Right lobe of liver (tissue), 6 donors: Measurements from ENCODE around the gene CLEC18C. TPM values are rescaled to one million over a fixed set of nuclear protein-coding genes. Genes with fewer than 3 reads are reported as not detected.

ENCODE experiments used
- ATAC-seq, 4 donors: fragments of 200-7000 bp; cut with Tn5 transposase; one replicate each; pipeline ENCODE4 v1.9.1; 2020; ENCODE audit warnings: mild to moderate bottlenecking in 4 of 4, moderate library complexity in 4 of 4
- DNase-seq, 3 donors: peaks; one replicate each; pipeline ENCODE4 v3.0.0-alpha.2; 2020
- H3K27ac ChIP-seq, 3 donors: fragments of 200-600 bp; one replicate each; pipeline ENCODE4 v1.8.0; 2022
- H3K27me3 ChIP-seq, 2 donors: fragments of 200-600 bp; one replicate each; pipeline ENCODE4 v1.8.0; 2022
- H3K36me3 ChIP-seq, 4 donors: fragments of 200-600 bp; sonication (generic) in 1 of 4; one replicate each; pipeline versions ENCODE4 v1.5.1 to v1.8.0; 2017 to 2022; ENCODE audit warnings: control low read depth in 1 of 4
- H3K4me1 ChIP-seq, 4 donors: fragments of 200-600 bp; sonication (generic) in 1 of 4; one replicate each; pipeline versions ENCODE4 v1.5.1 to v1.8.0; 2017 to 2022; ENCODE audit warnings: control low read depth in 1 of 4
- H3K4me3 ChIP-seq, 3 donors: fragments of 200-600 bp; one replicate each; pipeline ENCODE4 v1.8.0; 2022
- H3K9me3 ChIP-seq, 4 donors: fragments of 200-600 bp; sonication (generic) in 1 of 4; one replicate each; pipeline versions ENCODE4 v1.5.1 to v1.8.0; 2017 to 2022; ENCODE audit warnings: control low read depth in 1 of 4
- POLR2A ChIP-seq: fragments of 450-650 bp; IDR thresholded peaks from one replicate; pipeline ENCODE4 v1.6.1; 2017; ENCODE audit warnings: antibody characterized with exemption, mild to moderate bottlenecking
- WGBS: methylation state at CpG from one replicate; pipeline ENCODE4 v1.1.6; 2018; ENCODE audit warnings: low coverage, low lambda C conversion rate; ENCODE audit not compliant: insufficient coverage; ENCODE audit errors: missing lambda C conversion rate; 5-methylcytosine and 5-hydroxymethylcytosine counted together
- intact Hi-C, 2 donors: fragments of 100-400 bp; cut with DNase I; formaldehyde crosslinking; loops; one replicate each; pipeline versions ENCODE4 v1.11.2 to v1.14.1; 2022
- total RNA-seq, 6 experiments: library from RNA; depleted of rRNA in 2 of 6; stranded (reverse); fragments of >200 nt in 2 of 6; fragmentation: NEBNext Ultra II Directional in 3 of 6; extraction: Animal tissue kit (Norgen Biotek cat#: 25700) in 3 of 6; gene quantifications; one replicate each; pipeline versions ENCODE4 v1.1.0 to v1.2.4, GENCODE V29; 2016 to 2023
- TF ChIP-seq, protein P1 (sequence below), 4 donors: fragments of 200-600 bp in 3 of 4; fragments of 450-650 bp in 1 of 4; IDR thresholded peaks; one replicate each; pipeline versions ENCODE4 v1.5.1 to v1.8.0; 2016 to 2022; ENCODE audit warnings: antibody characterized with exemption in 4 of 4, mild to moderate bottlenecking in 2 of 4
- donor health status: DM: no; HTN: yes; CAD: no.
- donor health status: DM: no; HTN: no; CAD: no.
- donor health status: DM: no; HTN: no; CAD: no.
- donor health status: DM: no; HTN: yes; CAD: no.
- donor health status: DM: no; HTN: yes; CAD: no.

CLEC18C gene
- total RNA-seq, 6 experiments from 2014 or later: 0.10 to 0.56 (median 0.47) TPM; not detected in 2

DNA sequence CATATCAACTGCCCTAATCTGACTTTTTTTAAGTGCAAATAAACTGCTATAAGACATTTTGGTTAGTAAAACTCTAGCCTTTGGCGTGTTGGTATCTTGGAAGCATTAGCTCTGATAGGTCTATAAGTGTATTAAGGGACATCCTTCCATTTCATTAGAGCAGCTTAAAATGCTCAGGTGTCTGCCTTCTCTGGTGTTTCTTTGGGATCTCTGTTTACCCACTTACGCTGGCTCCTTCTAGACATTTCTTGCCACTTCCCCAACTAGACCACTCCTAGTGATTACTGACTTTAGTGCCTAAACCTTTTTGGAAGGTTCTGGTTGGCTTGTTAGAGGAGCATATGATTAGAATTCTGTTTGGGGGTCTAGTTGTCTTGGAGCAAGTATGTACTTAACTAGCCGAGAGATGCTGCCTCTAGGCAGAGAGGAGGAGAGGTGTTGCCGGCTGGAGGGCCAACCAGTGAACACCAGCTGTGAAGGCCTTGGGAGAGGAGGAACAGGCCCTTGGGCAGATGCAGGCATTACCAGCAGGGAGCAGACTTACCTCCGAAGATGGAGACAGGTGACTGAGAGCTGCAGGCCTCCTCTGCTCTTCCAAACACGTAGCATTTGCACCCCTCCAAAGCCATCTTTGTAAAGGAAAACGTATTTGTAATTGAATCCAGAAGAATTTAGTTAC is 15.2 kb upstream of the CLEC18C start:
- no peak overlapping the region for H3K27ac ChIP-seq
- 91% methylated on average over 6 of the region's 7 CpGs for WGBS

DNA sequence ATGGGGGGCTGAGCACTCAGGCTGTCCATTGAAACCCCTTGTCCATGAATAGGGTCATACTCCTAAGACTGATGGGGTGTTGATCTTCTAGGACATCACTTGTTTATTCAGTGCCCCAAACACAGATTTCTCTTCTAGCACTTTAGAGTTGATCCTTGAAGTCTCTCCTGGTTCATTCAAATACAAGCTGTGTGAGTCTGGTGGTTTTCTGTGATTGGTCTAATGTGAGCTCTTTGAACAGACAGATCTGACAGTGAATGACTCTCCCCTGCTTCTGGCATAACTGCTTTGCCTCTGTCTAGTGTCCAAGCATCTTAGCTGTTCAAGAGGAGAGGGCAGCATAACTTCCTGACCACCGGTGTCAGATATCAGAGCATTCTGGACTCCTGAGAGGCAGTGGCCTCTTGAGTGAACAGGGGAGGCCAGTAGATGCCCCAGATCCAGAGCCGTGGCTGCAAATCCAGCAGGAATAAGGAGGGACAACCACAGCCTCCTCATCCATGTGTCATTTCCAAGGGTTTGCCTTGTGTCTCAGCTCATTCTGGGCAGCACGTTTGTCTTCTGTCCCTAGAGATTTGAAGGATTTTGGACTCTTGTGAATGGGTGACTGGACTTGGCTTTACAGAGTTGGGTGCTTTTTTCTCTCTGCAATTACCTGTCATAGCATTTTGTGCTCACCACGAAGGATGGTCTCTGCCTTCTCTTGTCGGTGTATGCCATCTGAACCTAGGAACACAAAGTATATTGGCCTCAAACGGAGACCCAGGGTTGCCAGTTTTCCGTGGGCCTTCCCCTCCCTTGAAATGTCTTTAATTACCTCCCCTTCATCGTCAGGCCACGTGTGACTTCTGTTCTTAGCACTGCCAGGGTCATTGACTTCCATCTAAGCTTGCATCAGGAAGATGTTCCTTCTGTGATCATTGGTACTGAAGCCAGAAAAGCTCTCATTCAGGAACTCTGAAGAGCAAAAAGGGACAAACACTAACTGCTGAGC is 13.9 kb upstream of the CLEC18C start:
- Histone ChIP-seq H3K4me1 (no peaks in the 10 kb centered on the region), H3K4me3 (no peak overlapping the region), H3K27me3 (no peaks in the 10 kb centered on the region), H3K27ac (no peak overlapping the region), H3K9me3 (no peaks in the 10 kb centered on the region), H3K36me3 (peaks cover 7 to 66% (median 23%) of the 10 kb centered on the region in 4 donors)
- DNase-seq (no peak), ATAC-seq (no peak)
- TF ChIP-seq POLR2A: no peak
- 68% methylated on average over 9 of the region's 9 CpGs for WGBS
- intact Hi-C loops: loop anchor here (10.0 kb wide), 2 partner anchors 95 to 105 kb away; partner anchors contain the start of gene EXOSC6 (in 1 of the 2)

More for the DNA sequence above, 15.2 kb upstream of the CLEC18C start:
- TF ChIP-seq, protein P1, sequence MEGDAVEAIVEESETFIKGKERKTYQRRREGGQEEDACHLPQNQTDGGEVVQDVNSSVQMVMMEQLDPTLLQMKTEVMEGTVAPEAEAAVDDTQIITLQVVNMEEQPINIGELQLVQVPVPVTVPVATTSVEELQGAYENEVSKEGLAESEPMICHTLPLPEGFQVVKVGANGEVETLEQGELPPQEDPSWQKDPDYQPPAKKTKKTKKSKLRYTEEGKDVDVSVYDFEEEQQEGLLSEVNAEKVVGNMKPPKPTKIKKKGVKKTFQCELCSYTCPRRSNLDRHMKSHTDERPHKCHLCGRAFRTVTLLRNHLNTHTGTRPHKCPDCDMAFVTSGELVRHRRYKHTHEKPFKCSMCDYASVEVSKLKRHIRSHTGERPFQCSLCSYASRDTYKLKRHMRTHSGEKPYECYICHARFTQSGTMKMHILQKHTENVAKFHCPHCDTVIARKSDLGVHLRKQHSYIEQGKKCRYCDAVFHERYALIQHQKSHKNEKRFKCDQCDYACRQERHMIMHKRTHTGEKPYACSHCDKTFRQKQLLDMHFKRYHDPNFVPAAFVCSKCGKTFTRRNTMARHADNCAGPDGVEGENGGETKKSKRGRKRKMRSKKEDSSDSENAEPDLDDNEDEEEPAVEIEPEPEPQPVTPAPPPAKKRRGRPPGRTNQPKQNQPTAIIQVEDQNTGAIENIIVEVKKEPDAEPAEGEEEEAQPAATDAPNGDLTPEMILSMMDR (IDR thresholded peaks at IDR 0.05): no peak
- Histone ChIP-seq H3K27me3 (no peaks in the 10 kb centered on the region), H3K36me3 (peaks cover 7 to 78% (median 28%) of the 10 kb centered on the region in 4 donors), H3K4me3 (no peak overlapping the region), H3K9me3 (no peaks in the 10 kb centered on the region), H3K4me1 (peaks cover 0 to under 1% (median 0%) of the 10 kb centered on the region in 4 donors)
- intact Hi-C loops: loop anchor here in 1 of 2 donors (10.0 kb wide), 1 partner anchor 106 kb away; no protein-coding TSS in a partner anchor
- DNase-seq: no peak
- no peak for ATAC-seq

DNA sequence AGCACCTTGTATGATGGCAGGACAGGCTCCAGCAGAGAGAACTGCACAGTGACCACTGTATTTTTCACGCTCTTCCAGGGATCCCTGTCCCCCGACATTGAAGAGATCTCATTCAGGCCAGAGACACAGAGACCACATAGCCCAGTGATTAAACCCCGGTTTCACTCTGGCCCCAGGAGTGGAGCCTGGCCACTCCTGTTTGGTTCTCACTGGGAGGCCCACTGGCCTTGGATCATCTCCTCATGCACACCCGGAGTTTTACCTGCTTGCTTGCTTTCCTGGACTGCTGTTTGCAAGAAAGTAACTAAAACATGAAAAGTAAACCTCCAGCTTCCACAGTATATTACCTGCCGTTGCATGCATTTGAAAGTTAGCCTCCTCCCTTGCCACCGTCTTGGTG is 13.2 kb upstream of the CLEC18C start:
- 93% methylated on average over 6 of the region's 6 CpGs for WGBS
- intact Hi-C loops: loop anchor here in 1 of 2 donors (10.0 kb wide), 1 partner anchor 94 kb away; the partner anchor contains the start of gene EXOSC6

DNA sequence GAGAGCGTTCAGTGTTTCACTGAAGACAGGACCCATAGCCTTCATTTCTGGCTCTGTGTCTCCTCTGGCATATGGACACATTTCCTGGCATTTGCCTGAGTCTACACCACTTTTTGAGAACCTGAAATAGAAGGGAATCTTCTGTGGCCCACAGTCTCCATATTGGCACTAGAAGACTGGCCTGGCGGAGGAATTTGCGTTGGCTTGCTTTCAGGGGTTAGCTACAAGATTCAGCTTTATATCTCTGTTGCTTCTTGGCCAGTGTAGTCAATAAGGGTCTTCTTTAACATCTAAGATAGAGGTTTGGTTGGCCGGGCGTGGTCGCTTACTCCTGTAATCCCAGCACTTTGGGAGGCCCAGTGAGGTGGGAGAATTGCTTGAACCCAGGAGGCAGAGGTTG is 12.8 kb upstream of the CLEC18C start:
- Histone ChIP-seq H3K27me3 (no peaks in the 10 kb centered on the region), H3K4me3 (no peak overlapping the region), H3K27ac (no peak overlapping the region), H3K4me1 (no peaks in the 10 kb centered on the region), H3K9me3 (no peaks in the 10 kb centered on the region), H3K36me3 (peaks cover 7 to 55% (median 23%) of the 10 kb centered on the region in 4 donors)
- WGBS: 97% methylated on average over 6 of the region's 6 CpGs
- intact Hi-C loops: loop anchor here in 1 of 2 donors (10.0 kb wide), 1 partner anchor 94 kb away; the partner anchor contains the start of gene EXOSC6
- ATAC-seq (no peak), DNase-seq (no peak)
- TF ChIP-seq, protein P1 (IDR thresholded peaks at IDR 0.05): no peak
- no peak for TF ChIP-seq POLR2A

More for the DNA sequence above, 13.2 kb upstream of the CLEC18C start:
- H3K9me3 ChIP-seq: no peaks in the 10 kb centered on the region
- no peaks in the 10 kb centered on the region for H3K27me3 ChIP-seq
- TF ChIP-seq, protein P1 (IDR thresholded peaks at IDR 0.05): no peak
- no peak for TF ChIP-seq POLR2A
- no peaks in the 10 kb centered on the region for H3K4me1 ChIP-seq
- H3K4me3 ChIP-seq: no peak overlapping the region
- peaks cover 7 to 59% (median 23%) of the 10 kb centered on the region in 4 donors for H3K36me3 ChIP-seq
- H3K27ac ChIP-seq: no peak overlapping the region
- DNase-seq (no peak), ATAC-seq (no peak)
